ENCODE results near the gene SPEG. TPM values are rescaled to one million over a fixed set of nuclear protein-coding genes. Genes with fewer than 3 reads are reported as not detected.

Gene SPEG
- total RNA-seq, 1 donor from 2014 or later: 71.2 TPM

GRCh38 chr2:219473511-219473910 lies 38.9 kb downstream of the SPEG start:
- no peaks in the 10 kb centered on the region for H3K27me3 ChIP-seq (ENCODE audit: insufficient read depth, low read length)
- DNase-seq (ENCODE audit: low read depth) (no peak), FAIRE-seq (no peak)
- no peaks in the 10 kb centered on the region for H4K20me1 ChIP-seq (ENCODE audit: insufficient read depth, low read length)
- no peaks in the 10 kb centered on the region for H3K9me3 Mint-ChIP-seq (ENCODE audit: unreplicated experiment)
- TF ChIP-seq EZH2 (IDR thresholded peaks at IDR 0.05; ENCODE audit: insufficient read depth, low read length): no peak
- TF ChIP-seq, protein P1, sequence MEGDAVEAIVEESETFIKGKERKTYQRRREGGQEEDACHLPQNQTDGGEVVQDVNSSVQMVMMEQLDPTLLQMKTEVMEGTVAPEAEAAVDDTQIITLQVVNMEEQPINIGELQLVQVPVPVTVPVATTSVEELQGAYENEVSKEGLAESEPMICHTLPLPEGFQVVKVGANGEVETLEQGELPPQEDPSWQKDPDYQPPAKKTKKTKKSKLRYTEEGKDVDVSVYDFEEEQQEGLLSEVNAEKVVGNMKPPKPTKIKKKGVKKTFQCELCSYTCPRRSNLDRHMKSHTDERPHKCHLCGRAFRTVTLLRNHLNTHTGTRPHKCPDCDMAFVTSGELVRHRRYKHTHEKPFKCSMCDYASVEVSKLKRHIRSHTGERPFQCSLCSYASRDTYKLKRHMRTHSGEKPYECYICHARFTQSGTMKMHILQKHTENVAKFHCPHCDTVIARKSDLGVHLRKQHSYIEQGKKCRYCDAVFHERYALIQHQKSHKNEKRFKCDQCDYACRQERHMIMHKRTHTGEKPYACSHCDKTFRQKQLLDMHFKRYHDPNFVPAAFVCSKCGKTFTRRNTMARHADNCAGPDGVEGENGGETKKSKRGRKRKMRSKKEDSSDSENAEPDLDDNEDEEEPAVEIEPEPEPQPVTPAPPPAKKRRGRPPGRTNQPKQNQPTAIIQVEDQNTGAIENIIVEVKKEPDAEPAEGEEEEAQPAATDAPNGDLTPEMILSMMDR (IDR thresholded peaks at IDR 0.05; ENCODE audit: insufficient read depth, low read depth, low read length): no peak
- H3K4me1 Mint-ChIP-seq (ENCODE audit: low read depth, unreplicated experiment): peaks cover 16% of the 10 kb centered on the region
- H3K27me3 Mint-ChIP-seq (ENCODE audit: low read depth, unreplicated experiment): peaks cover 10% of the 10 kb centered on the region
- H3K9me3 ChIP-seq (ENCODE audit: insufficient read depth, low read depth, low read length): no peaks in the 10 kb centered on the region
- H3K4me2 ChIP-seq (ENCODE audit: low read length): no peak overlapping the region
- H3K36me3 ChIP-seq (ENCODE audit: insufficient read depth, low read length): peaks cover 2% of the 10 kb centered on the region
- peaks cover 19% of the 10 kb centered on the region for H3K4me1 ChIP-seq (ENCODE audit: insufficient read depth, low read length)
- no peak overlapping the region for H2AFZ ChIP-seq (ENCODE audit: low read depth, low read length)
- H3K79me2 ChIP-seq (ENCODE audit: insufficient read depth, low read length): no peaks in the 10 kb centered on the region
- peaks cover 23% of the 10 kb centered on the region for H3K36me3 Mint-ChIP-seq (ENCODE audit: low read depth, unreplicated experiment)
- H3K4me3 Mint-ChIP-seq (ENCODE audit: unreplicated experiment): no peak overlapping the region
- no peak overlapping the region for H3K27ac ChIP-seq (ENCODE audit: low read depth, low read length)
- no peak overlapping the region for H3K9ac ChIP-seq (ENCODE audit: low read length)
- H3K27ac Mint-ChIP-seq (ENCODE audit: unreplicated experiment): no peak overlapping the region
- no peak overlapping the region for H3K4me3 ChIP-seq (ENCODE audit: insufficient read depth, low read depth, low read length)

DNA sequence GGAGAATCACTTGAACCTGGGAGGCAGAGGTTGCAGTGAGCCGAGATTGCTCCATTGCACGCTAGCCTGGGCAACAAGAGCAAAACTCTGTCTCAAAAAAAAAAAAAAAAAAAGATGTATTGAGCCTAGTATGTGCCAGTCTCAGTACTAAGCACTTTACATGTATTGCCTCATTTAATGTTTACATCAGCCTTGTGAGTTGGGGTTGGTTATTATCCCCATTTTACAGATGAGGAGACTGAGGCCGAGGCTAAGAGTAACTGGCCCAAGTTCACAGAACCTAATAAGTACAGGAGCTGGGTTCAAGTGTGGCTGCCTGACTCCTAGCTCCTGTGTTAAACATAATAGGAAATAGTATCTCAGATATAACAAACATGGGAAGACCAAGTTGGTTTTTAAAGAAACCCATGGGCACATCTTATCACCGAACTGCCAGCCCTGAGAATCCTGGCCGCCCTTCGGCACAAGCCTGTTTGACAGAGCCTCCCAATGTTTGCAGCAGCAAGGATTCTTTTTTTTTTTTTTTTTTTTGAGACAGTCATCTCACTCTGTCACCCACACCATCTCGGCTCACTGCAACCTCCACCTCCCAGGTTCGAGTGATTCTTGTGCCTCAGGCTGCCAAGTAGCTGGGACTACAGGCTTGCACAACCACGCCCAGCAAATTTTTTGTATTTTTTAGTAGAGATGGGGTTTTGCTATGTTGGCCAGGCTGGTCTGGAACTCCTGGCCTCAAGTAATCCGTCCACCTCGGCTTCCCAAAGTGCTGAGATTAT lies 39.8 kb downstream of the SPEG start:
- no peak for DNase-seq (ENCODE audit: low read depth)
- peaks cover 31% of the 10 kb centered on the region for H3K36me3 Mint-ChIP-seq (ENCODE audit: low read depth, unreplicated experiment)

More for the DNA sequence above, 39.8 kb downstream of the SPEG start:
- Mint-ChIP-seq H3K27ac (ENCODE audit: unreplicated experiment) (no peak overlapping the region), H3K4me1 (ENCODE audit: low read depth, unreplicated experiment) (peaks cover 12% of the 10 kb centered on the region), H3K27me3 (ENCODE audit: low read depth, unreplicated experiment) (peaks cover 13% of the 10 kb centered on the region), H3K9me3 (ENCODE audit: unreplicated experiment) (no peaks in the 10 kb centered on the region), H3K4me3 (ENCODE audit: unreplicated experiment) (no peak overlapping the region)
- Histone ChIP-seq H3K27me3 (ENCODE audit: insufficient read depth, low read length) (no peaks in the 10 kb centered on the region), H2AFZ (ENCODE audit: low read depth, low read length) (no peak overlapping the region), H3K4me1 (ENCODE audit: insufficient read depth, low read length) (peaks cover 11% of the 10 kb centered on the region), H3K4me2 (ENCODE audit: low read length) (no peak overlapping the region), H3K9me3 (ENCODE audit: insufficient read depth, low read depth, low read length) (no peaks in the 10 kb centered on the region), H3K36me3 (ENCODE audit: insufficient read depth, low read length) (peaks cover 2% of the 10 kb centered on the region), H3K9ac (ENCODE audit: low read length) (no peak overlapping the region), H3K27ac (ENCODE audit: low read depth, low read length) (no peak overlapping the region), H3K4me3 (ENCODE audit: insufficient read depth, low read depth, low read length) (no peak overlapping the region), H3K79me2 (ENCODE audit: insufficient read depth, low read length) (no peaks in the 10 kb centered on the region), H4K20me1 (ENCODE audit: insufficient read depth, low read length) (no peaks in the 10 kb centered on the region)
- no peak for FAIRE-seq
- TF ChIP-seq EZH2 (IDR thresholded peaks at IDR 0.05; ENCODE audit: insufficient read depth, low read length): no peak
- TF ChIP-seq, protein P1 (IDR thresholded peaks at IDR 0.05; ENCODE audit: insufficient read depth, low read depth, low read length): no peak
